CD4-positive, alpha-beta memory T cell (primary cell): ENCODE measurements around the gene BPIFA2. TPM values are rescaled to one million over a fixed set of nuclear protein-coding genes. Genes with fewer than 3 reads are reported as not detected.
"Not testable (repeated sequence)": the region's sequence is repeated elsewhere in the genome, so short reads cannot be mapped to it uniquely, and the experiment has no call there.

Experiments used
- CTCF ChIA-PET: fragments of 350-600 bp; sonication (Branson Sonifier 250); formaldehyde crosslinking; loops from one replicate; lab custom pipeline; 2021; ENCODE audit warnings: inconsistent platforms; ENCODE audit not compliant: partially characterized antibody; lab: Charles Lee
- POLR2A ChIA-PET: fragments of 350-600 bp; sonication (Branson Sonifier 250); formaldehyde crosslinking; loops from one replicate; lab custom pipeline; 2021; ENCODE audit not compliant: partially characterized antibody; lab: Charles Lee
- DNase-seq, 5 donors: peaks; one replicate each; pipeline versions ENCODE4 v3.0.0 to v3.0.0-alpha.2; 2020 to 2022; ENCODE audit warnings: mixed read lengths in 1 of 5
- H3K27ac ChIP-seq: one replicate; pipeline ENCODE4 v1.7.0; 2013; ENCODE audit warnings: low read depth, low read length
- H3K27me3 ChIP-seq: 2 replicates; pipeline ENCODE4 v1.7.0; 2013; ENCODE audit warnings: mild to moderate bottlenecking, low read length, moderate library complexity; ENCODE audit not compliant: insufficient read depth
- H3K36me3 ChIP-seq: 2 replicates; pipeline ENCODE4 v1.7.0; 2013; ENCODE audit warnings: mild to moderate bottlenecking, low read length, moderate library complexity; ENCODE audit not compliant: insufficient read depth
- H3K4me1 ChIP-seq: 2 replicates; pipeline ENCODE4 v1.7.0; 2013; ENCODE audit warnings: mild to moderate bottlenecking, low read length, moderate library complexity; ENCODE audit not compliant: insufficient read depth
- H3K4me3 ChIP-seq, 2 donors: one replicate each; pipeline ENCODE4 v1.7.0; 2013; ENCODE audit warnings: low read length in 2 of 2, mild to moderate bottlenecking in 1 of 2
- H3K9me3 ChIP-seq, 2 donors: one replicate each; pipeline ENCODE4 v1.7.0; 2013; ENCODE audit warnings: low read length in 2 of 2, control low read depth in 1 of 2; ENCODE audit not compliant: control insufficient read depth in 1 of 2
- H3K27ac Mint-ChIP-seq, 7 donors: one replicate each; pipeline ENCODE4 v1.8.0; 2020 to 2021; ENCODE audit warnings: mixed read lengths in 7 of 7, mild to moderate bottlenecking in 6 of 7, inconsistent platforms in 3 of 7, moderate library complexity in 3 of 7
- H3K27me3 Mint-ChIP-seq, 2 donors: one replicate each; pipeline ENCODE4 v1.8.0; 2020 to 2021; ENCODE audit warnings: mixed read lengths in 2 of 2
- H3K36me3 Mint-ChIP-seq, 2 donors: one replicate each; pipeline ENCODE4 v1.8.0; 2020 to 2021; ENCODE audit warnings: mixed read lengths in 2 of 2, inconsistent platforms in 1 of 2, mild to moderate bottlenecking in 1 of 2
- H3K4me1 Mint-ChIP-seq, 4 donors: one replicate each; pipeline ENCODE4 v1.8.0; 2020 to 2021; ENCODE audit warnings: mixed read lengths in 4 of 4, mild to moderate bottlenecking in 1 of 4
- H3K4me3 Mint-ChIP-seq, 8 donors: one replicate each; pipeline ENCODE4 v1.8.0; 2020 to 2021; ENCODE audit warnings: mixed read lengths in 8 of 8, mild to moderate bottlenecking in 7 of 8, moderate library complexity in 6 of 8, inconsistent platforms in 3 of 8
- H3K9me3 Mint-ChIP-seq, 8 donors: one replicate each; pipeline ENCODE4 v1.8.0; 2020 to 2021; ENCODE audit warnings: mixed read lengths in 8 of 8, mild to moderate bottlenecking in 5 of 8, inconsistent platforms in 3 of 8, moderate library complexity in 1 of 8
- intact Hi-C: fragments of 100-400 bp; cut with micrococcal nuclease; formaldehyde crosslinking; loops from one replicate; pipeline ENCODE4 v1.15.1; 2023
- polyA plus RNA-seq, 2 donors: library from polyadenylated mRNA; unstranded; fragments of 300-500 nt; fragmentation: Illumina TruSeq; gene quantifications; one replicate each; pipeline ENCODE4 v1.2.3, GENCODE V29; 2021
- total RNA-seq, 2 experiments: library from RNA; stranded (reverse); gene quantifications; one replicate each; pipeline ENCODE4 v1.2.3, GENCODE V29; 2021

BPIFA2 gene
- total RNA-seq (not detected), polyA plus RNA-seq (not detected)

GRCh38 chr20:33167859-33168258 is at the start of gene BPIFA2:
Gene BPIFA2, plus strand, starts transcription at chr20:33168159. Its CDS starts 987 bp downstream, at chr20:33169146.
- DNase-seq: no peak
- CTCF ChIA-PET: no interaction called here
- POLR2A ChIA-PET: no interaction called here

GRCh38 chr20:33119725-33120720 is 47.9 kb upstream of the BPIFA2 start:
- Histone ChIP-seq H3K27me3 (no peaks in the 10 kb centered on the region), H3K36me3 (no peaks in the 10 kb centered on the region), H3K4me1 (no peaks in the 10 kb centered on the region), H3K4me3 (no peak overlapping the region), H3K9me3 (no peaks in the 10 kb centered on the region), H3K27ac (no peak overlapping the region)
- H3K4me1 Mint-ChIP-seq: peaks cover 0 to 8% (median 5%) of the 10 kb centered on the region in 4 donors
- ChIA-PET CTCF (interaction anchor here (0.9 kb wide), 1 partner anchor 232 kb away, joined by 3 read pairs; no protein-coding TSS in a partner anchor), POLR2A (no interaction called here)
- H3K27ac Mint-ChIP-seq: no peak overlapping the region
- H3K27me3 Mint-ChIP-seq: peaks cover 10 to 14% of the 10 kb centered on the region in 2 donors
- peak overlapping the region in 1 of 8 donors; percentile 43 for H3K4me3 Mint-ChIP-seq
- peaks cover 0 to 17% (median 4%) of the 10 kb centered on the region in 8 donors for H3K9me3 Mint-ChIP-seq
- intact Hi-C loops: no loop called here
- DNase-seq: no peak
- H3K36me3 Mint-ChIP-seq: peaks cover 0 to 6% of the 10 kb centered on the region in 2 donors

More at GRCh38 chr20:33167859-33168258, at the start of gene BPIFA2:
- Mint-ChIP-seq H3K36me3 (peaks cover 0 to 3% of the 10 kb centered on the region in 2 donors), H3K9me3 (peaks cover 2 to 29% (median 25%) of the 10 kb centered on the region in 8 donors), H3K27ac (no peak within 1 kb of the TSS), H3K4me1 (no peaks in the 10 kb centered on the region), H3K27me3 (peaks cover 7% of the 10 kb centered on the region in 2 donors), H3K4me3 (peak within 1 kb of the TSS in 1 of 8 donors; percentile 41)
- Histone ChIP-seq H3K36me3 (no peaks in the 10 kb centered on the region), H3K4me3 (no peak within 1 kb of the TSS), H3K27ac (no peak within 1 kb of the TSS), H3K9me3 (no peaks in the 10 kb centered on the region), H3K27me3 (no peaks in the 10 kb centered on the region), H3K4me1 (no peaks in the 10 kb centered on the region)
- intact Hi-C loops: no loop called here

GRCh38 chr20:33120934-33121333 is 47.0 kb upstream of the BPIFA2 start:
- Histone ChIP-seq H3K27ac (no peak overlapping the region), H3K9me3 (no peaks in the 10 kb centered on the region), H3K27me3 (no peaks in the 10 kb centered on the region), H3K4me1 (no peaks in the 10 kb centered on the region), H3K36me3 (no peaks in the 10 kb centered on the region), H3K4me3 (no peak overlapping the region)
- H3K9me3 Mint-ChIP-seq: peaks cover 0 to 17% (median 3%) of the 10 kb centered on the region in 8 donors
- ChIA-PET POLR2A (no interaction called here), CTCF (no interaction called here)
- H3K4me1 Mint-ChIP-seq: peaks cover 0 to 8% (median 5%) of the 10 kb centered on the region in 4 donors
- intact Hi-C loops: no loop called here
- peaks cover 12 to 14% of the 10 kb centered on the region in 2 donors for H3K27me3 Mint-ChIP-seq
- H3K36me3 Mint-ChIP-seq: peaks cover 0 to 6% of the 10 kb centered on the region in 2 donors
- H3K27ac Mint-ChIP-seq: no peak overlapping the region
- no peak overlapping the region for H3K4me3 Mint-ChIP-seq
- DNase-seq: no peak

GRCh38 chr20:33122297-33122696 is 45.7 kb upstream of the BPIFA2 start:
- H3K4me3 ChIP-seq, POLR2A ChIA-PET, H3K36me3 Mint-ChIP-seq, H3K4me1 ChIP-seq, H3K27ac ChIP-seq, H3K9me3 ChIP-seq, CTCF ChIA-PET, H3K36me3 ChIP-seq, H3K4me3 Mint-ChIP-seq, H3K27me3 ChIP-seq, DNase-seq, H3K27ac Mint-ChIP-seq, H3K4me1 Mint-ChIP-seq, intact Hi-C loops: not testable (repeated sequence)
- Mint-ChIP-seq H3K27me3 (peaks cover 14% of the 10 kb centered on the region in 2 donors), H3K9me3 (peaks cover 0 to 17% (median 3%) of the 10 kb centered on the region in 8 donors)

GRCh38 chr20:33124261-33124660 is 43.7 kb upstream of the BPIFA2 start:
- ChIA-PET CTCF (no interaction called here), POLR2A (no interaction called here)
- H3K27ac ChIP-seq: no peak overlapping the region
- intact Hi-C loops: no loop called here
- peaks cover 0 to 6% of the 10 kb centered on the region in 2 donors for H3K36me3 Mint-ChIP-seq
- peaks cover 0 to 8% (median 5%) of the 10 kb centered on the region in 4 donors for H3K4me1 Mint-ChIP-seq
- H3K27me3 ChIP-seq: no peaks in the 10 kb centered on the region
- H3K9me3 ChIP-seq: no peaks in the 10 kb centered on the region
- no peaks in the 10 kb centered on the region for H3K36me3 ChIP-seq
- H3K4me1 ChIP-seq: no peaks in the 10 kb centered on the region
- H3K27me3 Mint-ChIP-seq: peaks cover 12 to 19% of the 10 kb centered on the region in 2 donors
- peak overlapping the region in 1 of 7 donors; percentile 46 for H3K27ac Mint-ChIP-seq
- H3K9me3 Mint-ChIP-seq: peaks cover 0 to 17% (median 3%) of the 10 kb centered on the region in 8 donors
- H3K4me3 Mint-ChIP-seq: no peak overlapping the region
- no peak overlapping the region for H3K4me3 ChIP-seq
- no peak for DNase-seq

- ChIA-PET POLR2A (no interaction called here), CTCF (no interaction called here)
- intact Hi-C loops: no loop called here
- H3K36me3 Mint-ChIP-seq: peaks cover 0 to 6% of the 10 kb centered on the region in 2 donors
- no peaks in the 10 kb centered on the region for H3K4me1 ChIP-seq
- H3K27me3 ChIP-seq: no peaks in the 10 kb centered on the region
- H3K36me3 ChIP-seq: no peaks in the 10 kb centered on the region
- no peaks in the 10 kb centered on the region for H3K9me3 ChIP-seq
- H3K27ac Mint-ChIP-seq: no peak overlapping the region
- no peak overlapping the region for H3K4me3 ChIP-seq
- H3K27ac ChIP-seq: no peak overlapping the region
- peaks cover 0 to 6% (median 5%) of the 10 kb centered on the region in 4 donors for H3K4me1 Mint-ChIP-seq
- no peak for DNase-seq
- H3K4me3 Mint-ChIP-seq: no peak overlapping the region
- peaks cover 16 to 24% of the 10 kb centered on the region in 2 donors for H3K27me3 Mint-ChIP-seq
- peaks cover 0 to 13% (median 3%) of the 10 kb centered on the region in 8 donors for H3K9me3 Mint-ChIP-seq
Measured at GRCh38 chr20:33124994-33125393, 43.0 kb upstream of the BPIFA2 start.

GRCh38 chr20:33125983-33126382 is 42.0 kb upstream of the BPIFA2 start:
- Mint-ChIP-seq H3K4me3 (no peak overlapping the region), H3K9me3 (peaks cover 0 to 7% (median 0%) of the 10 kb centered on the region in 8 donors), H3K4me1 (no peaks in the 10 kb centered on the region), H3K27ac (no peak overlapping the region), H3K36me3 (peaks cover 0 to 6% of the 10 kb centered on the region in 2 donors), H3K27me3 (peaks cover 16 to 28% of the 10 kb centered on the region in 2 donors)
- H3K4me3 ChIP-seq: no peak overlapping the region
- intact Hi-C loops: no loop called here
- no peaks in the 10 kb centered on the region for H3K4me1 ChIP-seq
- H3K27ac ChIP-seq: no peak overlapping the region
- POLR2A ChIA-PET: no interaction called here
- H3K9me3 ChIP-seq: no peaks in the 10 kb centered on the region
- H3K27me3 ChIP-seq: no peaks in the 10 kb centered on the region
- no peaks in the 10 kb centered on the region for H3K36me3 ChIP-seq
- CTCF ChIA-PET: no interaction called here
- no peak for DNase-seq
